ENCODE data around the gene RAB30. TPM values are rescaled to one million over a fixed set of nuclear protein-coding genes. Genes with fewer than 3 reads are reported as not detected.
A peak's percentile ranks its signal among the peaks of the same experiment; 100 is the strongest.

The RAB30 gene
- polyA plus RNA-seq, 3 donors from 2014 or later = 2.2 to 6.5 (median 6.0) TPM

GRCh38 chr11:83007909-83008580, 63.7 kb downstream of the RAB30 start:
- no peaks in the 10 kb centered on the region for H3K9me3 Mint-ChIP-seq
- DNase-seq = no peak
- H3K4me3 Mint-ChIP-seq = peak overlapping the region in 3 of 5 donors; percentile 36 to 71 (median 50)
- H3K4me1 Mint-ChIP-seq = peaks cover 16% of the 10 kb centered on the region in 2 donors
- H3K36me3 Mint-ChIP-seq = no peaks in the 10 kb centered on the region
- peak overlapping the region in 4 of 6 donors; percentile 8 to 69 (median 34) for H3K27ac Mint-ChIP-seq
- peaks cover 0 to 4% (median 3%) of the 10 kb centered on the region in 3 donors for H3K27me3 Mint-ChIP-seq (ENCODE audit: low read depth in 3 of 3)

- H3K27ac Mint-ChIP-seq = peak overlapping the region in 2 of 6 donors; percentile 14 to 69
- H3K27me3 Mint-ChIP-seq (ENCODE audit: low read depth in 3 of 3) = peaks cover 0 to 4% (median 3%) of the 10 kb centered on the region in 3 donors
- no peaks in the 10 kb centered on the region for H3K9me3 Mint-ChIP-seq
Measured at GRCh38 chr11:83007477-83007876, 64.2 kb downstream of the RAB30 start.

GRCh38 chr11:83006877-83007330, 64.8 kb downstream of the RAB30 start:
- Mint-ChIP-seq H3K4me1 (peaks cover 16% of the 10 kb centered on the region in 2 donors), H3K27me3 (ENCODE audit: low read depth in 3 of 3) (peaks cover 0 to 4% (median 2%) of the 10 kb centered on the region in 3 donors), H3K4me3 (no peak overlapping the region), H3K9me3 (no peaks in the 10 kb centered on the region), H3K27ac (peak overlapping the region in 4 of 6 donors; percentile 20 to 46 (median 34)), H3K36me3 (no peaks in the 10 kb centered on the region)
- no peak for DNase-seq

More at GRCh38 chr11:83007477-83007876, 64.2 kb downstream of the RAB30 start:
- no peak for DNase-seq
- Mint-ChIP-seq H3K4me1 (peaks cover 16% of the 10 kb centered on the region in 2 donors), H3K4me3 (peak overlapping the region in 1 of 5 donors; percentile 71), H3K36me3 (no peaks in the 10 kb centered on the region)

GRCh38 chr11:83004746-83005556, 66.7 kb downstream of the RAB30 start:
- H3K4me1 Mint-ChIP-seq = peaks cover 16 to 17% of the 10 kb centered on the region in 2 donors
- DNase-seq = no peak
- H3K27ac Mint-ChIP-seq = no peak overlapping the region
- no peaks in the 10 kb centered on the region for H3K9me3 Mint-ChIP-seq
- peaks cover 0 to 4% (median 2%) of the 10 kb centered on the region in 3 donors for H3K27me3 Mint-ChIP-seq (ENCODE audit: low read depth in 3 of 3)
- no peaks in the 10 kb centered on the region for H3K36me3 Mint-ChIP-seq
- no peak overlapping the region for H3K4me3 Mint-ChIP-seq

- H3K27ac Mint-ChIP-seq = no peak overlapping the region
- no peaks in the 10 kb centered on the region for H3K36me3 Mint-ChIP-seq
- H3K27me3 Mint-ChIP-seq (ENCODE audit: low read depth in 3 of 3) = peaks cover 0 to 3% (median 2%) of the 10 kb centered on the region in 3 donors
- peaks cover 11 to 27% of the 10 kb centered on the region in 2 donors for H3K4me1 Mint-ChIP-seq
- no peak for DNase-seq
- H3K9me3 Mint-ChIP-seq = no peaks in the 10 kb centered on the region
- H3K4me3 Mint-ChIP-seq = no peak overlapping the region
Measured at GRCh38 chr11:83002522-83002921, 69.2 kb downstream of the RAB30 start.

- no peak for DNase-seq
- no peak overlapping the region for H3K4me3 Mint-ChIP-seq
- H3K36me3 Mint-ChIP-seq = no peaks in the 10 kb centered on the region
- peaks cover 0 to 3% (median 2%) of the 10 kb centered on the region in 3 donors for H3K27me3 Mint-ChIP-seq (ENCODE audit: low read depth in 3 of 3)
- peak overlapping the region in 2 of 6 donors; percentile 12 to 19 for H3K27ac Mint-ChIP-seq
- H3K4me1 Mint-ChIP-seq = peaks cover 10 to 23% of the 10 kb centered on the region in 2 donors
- H3K9me3 Mint-ChIP-seq = no peaks in the 10 kb centered on the region
Measured at GRCh38 chr11:83002053-83002452, 69.6 kb downstream of the RAB30 start.

- H3K36me3 Mint-ChIP-seq = peaks cover 0 to 6% (median 2%) of the 10 kb centered on the region in 3 donors
- peaks cover 7 to 19% of the 10 kb centered on the region in 2 donors for H3K4me1 Mint-ChIP-seq
- no peak overlapping the region for H3K27ac Mint-ChIP-seq
- H3K4me3 Mint-ChIP-seq = no peak overlapping the region
- no peak for DNase-seq
- no peaks in the 10 kb centered on the region for H3K9me3 Mint-ChIP-seq
- peaks cover 0 to 2% (median 0%) of the 10 kb centered on the region in 3 donors for H3K27me3 Mint-ChIP-seq (ENCODE audit: low read depth in 3 of 3)
Measured at GRCh38 chr11:83000381-83000780, 71.3 kb downstream of the RAB30 start.

- no peaks in the 10 kb centered on the region for H3K9me3 Mint-ChIP-seq
- peak overlapping the region in 1 of 6 donors; percentile 39 for H3K27ac Mint-ChIP-seq
- H3K36me3 Mint-ChIP-seq = peaks cover 2 to 10% (median 8%) of the 10 kb centered on the region in 3 donors
- H3K27me3 Mint-ChIP-seq (ENCODE audit: low read depth in 3 of 3) = peaks cover 0 to 2% (median 0%) of the 10 kb centered on the region in 3 donors
- peaks cover 7 to 19% of the 10 kb centered on the region in 2 donors for H3K4me1 Mint-ChIP-seq
- no peak for DNase-seq
- no peak overlapping the region for H3K4me3 Mint-ChIP-seq
Measured at GRCh38 chr11:82999232-82999631, 72.5 kb downstream of the RAB30 start.

GRCh38 chr11:82998697-82999096, 73.0 kb downstream of the RAB30 start:
- Mint-ChIP-seq H3K4me3 (no peak overlapping the region), H3K4me1 (peaks cover 7 to 19% of the 10 kb centered on the region in 2 donors), H3K27me3 (ENCODE audit: low read depth in 3 of 3) (peaks cover 0 to 2% (median 0%) of the 10 kb centered on the region in 3 donors), H3K36me3 (peaks cover 5 to 15% (median 11%) of the 10 kb centered on the region in 3 donors), H3K9me3 (no peaks in the 10 kb centered on the region), H3K27ac (peak overlapping the region in 1 of 6 donors; percentile 63)
- no peak for DNase-seq

GRCh38 chr11:82996966-82997606, 74.6 kb downstream of the RAB30 start:
- H3K27ac Mint-ChIP-seq = no peak overlapping the region
- H3K4me3 Mint-ChIP-seq = no peak overlapping the region
- H3K4me1 Mint-ChIP-seq = peaks cover 7 to 19% of the 10 kb centered on the region in 2 donors
- no peaks in the 10 kb centered on the region for H3K9me3 Mint-ChIP-seq
- H3K36me3 Mint-ChIP-seq = peaks cover 11 to 21% (median 12%) of the 10 kb centered on the region in 3 donors
- peaks cover 0 to 2% (median 0%) of the 10 kb centered on the region in 3 donors for H3K27me3 Mint-ChIP-seq (ENCODE audit: low read depth in 3 of 3)
- no peak for DNase-seq

GRCh38 chr11:82995754-82996398, 75.8 kb downstream of the RAB30 start:
- Mint-ChIP-seq H3K27me3 (ENCODE audit: low read depth in 3 of 3) (no peaks in the 10 kb centered on the region), H3K4me1 (peaks cover 7 to 19% of the 10 kb centered on the region in 2 donors), H3K9me3 (no peaks in the 10 kb centered on the region), H3K27ac (no peak overlapping the region), H3K4me3 (no peak overlapping the region), H3K36me3 (peaks cover 11 to 21% (median 12%) of the 10 kb centered on the region in 3 donors)
- DNase-seq = no peak

GRCh38 chr11:82995235-82995634, 76.5 kb downstream of the RAB30 start:
- no peaks in the 10 kb centered on the region for H3K9me3 Mint-ChIP-seq
- H3K27ac Mint-ChIP-seq = no peak overlapping the region
- peaks cover 7 to 20% of the 10 kb centered on the region in 2 donors for H3K4me1 Mint-ChIP-seq
- no peak overlapping the region for H3K4me3 Mint-ChIP-seq
- H3K27me3 Mint-ChIP-seq (ENCODE audit: low read depth in 3 of 3) = no peaks in the 10 kb centered on the region
- DNase-seq = no peak
- H3K36me3 Mint-ChIP-seq = peaks cover 11 to 21% (median 12%) of the 10 kb centered on the region in 3 donors

- Mint-ChIP-seq H3K36me3 (peaks cover 11 to 21% (median 12%) of the 10 kb centered on the region in 3 donors), H3K27me3 (ENCODE audit: low read depth in 3 of 3) (no peaks in the 10 kb centered on the region), H3K9me3 (no peaks in the 10 kb centered on the region), H3K4me1 (peaks cover 10 to 22% of the 10 kb centered on the region in 2 donors), H3K4me3 (no peak overlapping the region), H3K27ac (no peak overlapping the region)
- no peak for DNase-seq
Measured at GRCh38 chr11:82994604-82995230, 77.0 kb downstream of the RAB30 start.

All from immature natural killer cell (primary cell).